B cell (primary cell): Measurements from ENCODE around the gene MBOAT1.

Experiments
- CTCF ChIP-seq: fragments of 200-600 bp; IDR thresholded peaks from one replicate; pipeline ENCODE4 v1.8.0; 2022; ENCODE audit warnings: antibody characterized with exemption, mild to moderate bottlenecking
- EZH2 ChIP-seq: IDR thresholded peaks from 2 replicates; pipeline ENCODE4 v1.6.1; 2012; ENCODE audit warnings: borderline replicate concordance, low read depth, mild to moderate bottlenecking, moderate library complexity, low read length; ENCODE audit not compliant: insufficient read depth, poor library complexity, severe bottlenecking

- no peak for TF ChIP-seq CTCF
- TF ChIP-seq EZH2: no peak
These were observed 39.3 kb downstream of the MBOAT1 start for GRCh38 chr6:20172842-20173456.
